Measurements from ENCODE around the gene TAF15. TPM values are rescaled to one million over a fixed set of nuclear protein-coding genes. Genes with fewer than 3 reads are reported as not detected.

TAF15 gene
- total RNA-seq, result 48.1 TPM

DNA sequence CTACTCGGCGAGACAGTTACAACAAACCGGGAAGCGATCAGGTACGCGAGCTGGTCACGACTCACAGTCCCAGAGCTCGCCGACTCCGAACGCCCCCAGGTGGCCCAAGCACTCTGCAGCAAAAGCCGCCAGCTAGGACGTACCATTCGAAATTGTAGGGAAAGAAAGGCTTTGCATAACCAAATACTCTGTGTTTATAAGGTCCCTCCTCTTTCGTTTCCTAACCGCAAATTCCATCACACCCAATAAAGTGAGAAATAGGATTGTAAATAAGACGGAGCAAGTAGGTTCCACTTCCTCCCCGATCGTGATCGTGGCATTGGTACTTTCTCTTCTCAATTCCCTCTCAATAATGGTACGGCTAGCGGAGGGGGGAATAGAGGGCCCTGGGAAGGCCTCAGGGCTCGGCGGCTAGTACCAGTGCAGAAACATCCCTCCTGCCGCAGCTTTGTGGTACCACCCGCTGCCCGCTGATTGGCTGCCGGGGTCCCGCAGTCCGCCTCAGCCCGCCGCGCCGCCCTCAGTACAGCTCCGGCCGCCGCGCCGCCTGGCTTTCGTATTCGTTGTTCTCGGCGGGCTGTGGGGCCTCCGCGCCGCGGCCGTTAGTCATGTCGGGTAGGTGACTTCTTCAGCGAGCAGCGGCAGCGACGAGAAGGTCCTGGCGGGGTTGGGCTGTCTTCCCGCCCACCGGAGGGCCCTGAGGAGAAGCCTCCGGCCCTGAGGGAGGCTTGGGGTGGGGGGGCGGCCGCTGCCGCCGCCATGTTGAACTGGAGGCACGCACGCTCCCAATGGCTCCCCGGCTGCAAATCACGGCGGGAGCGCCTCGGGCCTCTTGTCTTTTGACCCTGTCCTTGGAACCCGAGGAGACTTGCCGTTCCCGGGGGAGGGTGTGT is at the start of gene TAF15:
Gene TAF15 (plus strand): TSS at position 523 of the 893 bp plus-strand sequence. CDS start 86 bp downstream, at position 609.
- DNase-seq (ENCODE audit: low spot score in 2 of 2) (peak; percentile 87 to 92), FAIRE-seq (no peak)

DNA sequence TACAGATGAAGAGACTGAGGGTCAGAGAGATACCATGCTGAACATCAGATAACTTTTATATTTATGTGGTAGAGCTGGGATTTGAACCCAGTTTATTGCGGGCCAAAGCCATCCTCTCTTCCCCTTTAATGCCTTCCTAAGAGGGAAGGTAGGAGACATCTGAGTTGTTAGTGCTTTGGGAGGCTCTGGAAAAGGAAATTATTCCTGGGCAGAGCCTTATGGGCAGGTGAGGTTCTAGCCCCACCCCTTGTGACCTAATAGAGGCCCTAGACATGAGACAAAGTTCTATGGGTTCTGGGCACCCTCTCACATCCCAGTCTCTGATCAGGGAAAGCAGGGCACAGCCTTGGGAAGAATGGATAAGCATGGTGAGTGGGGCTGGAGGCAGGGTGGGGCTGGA is 48.7 kb upstream of the TAF15 start, which contains the start of gene C17orf50:
Gene C17orf50 (plus strand): TSS at position 301 of the 400 bp plus-strand sequence. CDS start 55 bp downstream, at position 356.
- DNase-seq (ENCODE audit: low spot score in 2 of 2) (no peak), FAIRE-seq (no peak)

DNA sequence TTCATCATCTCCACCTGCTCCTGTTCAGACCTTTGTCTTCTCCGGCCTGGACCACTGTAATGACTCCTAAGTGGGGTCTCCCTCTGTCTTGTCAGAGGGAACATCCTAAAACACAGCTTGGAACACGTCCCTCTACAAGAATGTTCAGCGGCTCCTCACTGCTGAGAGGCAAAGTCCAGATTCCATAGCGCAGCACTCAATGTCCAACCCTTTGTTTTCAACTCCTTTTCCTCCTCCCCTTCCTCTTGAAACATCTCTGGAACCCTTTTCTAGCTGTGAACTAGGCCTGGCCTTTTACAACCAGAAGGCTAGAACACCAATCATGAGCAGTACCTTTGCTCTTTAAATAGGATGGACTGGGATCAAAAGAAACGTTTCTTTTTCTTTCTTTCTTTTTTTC is 47.7 kb upstream of the TAF15 start:
- DNase-seq (ENCODE audit: low spot score in 2 of 2), result no peak
- no peak for FAIRE-seq

DNA sequence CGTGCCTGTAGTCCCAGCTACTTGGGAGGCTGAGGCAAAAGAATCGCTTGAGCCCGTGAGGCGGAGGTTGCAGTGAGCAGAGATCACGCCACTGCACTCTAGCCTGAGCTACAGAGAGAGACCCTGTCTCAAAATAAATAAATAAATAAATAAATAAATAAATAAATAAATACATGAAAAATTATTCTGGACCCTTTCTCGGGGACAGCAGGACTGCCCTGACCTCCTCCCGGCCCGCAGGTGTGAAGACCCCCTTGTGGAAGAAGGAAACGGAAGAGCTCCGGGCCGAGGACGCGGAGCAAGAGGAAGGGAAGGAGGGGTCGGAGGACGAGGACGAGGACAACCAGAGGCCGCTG is 45.5 kb upstream of the TAF15 start:
- no peak for FAIRE-seq

DNA sequence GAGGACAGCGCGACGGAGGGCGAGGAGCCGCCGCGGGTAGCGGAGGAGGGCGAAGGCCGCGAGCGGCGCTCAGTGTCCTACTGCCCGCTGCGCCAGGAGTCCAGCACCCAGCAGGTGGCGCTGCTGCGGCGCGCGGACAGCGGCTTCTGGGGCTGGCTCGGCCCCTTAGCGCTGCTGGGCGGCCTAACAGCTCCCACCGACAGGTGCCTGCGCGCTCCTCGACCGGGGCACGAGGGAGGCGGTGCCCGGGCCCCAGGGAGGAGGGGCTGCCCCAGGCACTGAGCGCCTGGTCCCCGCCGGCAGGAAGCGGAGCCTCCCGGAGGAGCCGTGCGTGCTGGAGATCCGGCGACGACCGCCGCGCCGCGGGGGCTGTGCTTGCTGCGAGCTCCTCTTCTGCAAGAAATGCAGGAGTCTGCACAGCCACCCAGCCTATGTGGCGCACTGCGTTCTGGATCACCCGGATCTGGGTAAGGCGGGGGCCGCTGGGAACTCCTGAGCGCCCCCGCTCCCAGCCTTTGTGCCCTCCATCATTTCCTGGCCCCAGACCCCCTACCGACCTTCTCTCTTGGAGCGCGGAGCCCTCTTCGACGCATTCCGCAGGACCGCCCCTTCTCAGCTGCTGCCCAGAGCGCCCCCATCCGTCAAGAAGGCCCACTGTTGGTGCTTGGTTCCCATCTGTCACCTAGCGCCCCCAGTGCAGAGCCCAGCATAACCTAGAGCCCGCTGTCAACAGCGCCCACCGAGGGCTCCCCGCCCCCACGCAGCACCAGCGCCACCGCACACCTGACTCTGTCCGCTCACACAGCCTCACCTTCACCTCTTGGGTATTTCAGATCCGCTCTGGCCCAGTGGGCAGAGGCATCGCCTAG is 44.9 kb upstream of the TAF15 start:
- peak; percentile 90 to 95 for DNase-seq (ENCODE audit: low spot score in 2 of 2)
- FAIRE-seq, result no peak

More for the DNA sequence above, 45.5 kb upstream of the TAF15 start:
- no peak for DNase-seq (ENCODE audit: low spot score in 2 of 2)

DNA sequence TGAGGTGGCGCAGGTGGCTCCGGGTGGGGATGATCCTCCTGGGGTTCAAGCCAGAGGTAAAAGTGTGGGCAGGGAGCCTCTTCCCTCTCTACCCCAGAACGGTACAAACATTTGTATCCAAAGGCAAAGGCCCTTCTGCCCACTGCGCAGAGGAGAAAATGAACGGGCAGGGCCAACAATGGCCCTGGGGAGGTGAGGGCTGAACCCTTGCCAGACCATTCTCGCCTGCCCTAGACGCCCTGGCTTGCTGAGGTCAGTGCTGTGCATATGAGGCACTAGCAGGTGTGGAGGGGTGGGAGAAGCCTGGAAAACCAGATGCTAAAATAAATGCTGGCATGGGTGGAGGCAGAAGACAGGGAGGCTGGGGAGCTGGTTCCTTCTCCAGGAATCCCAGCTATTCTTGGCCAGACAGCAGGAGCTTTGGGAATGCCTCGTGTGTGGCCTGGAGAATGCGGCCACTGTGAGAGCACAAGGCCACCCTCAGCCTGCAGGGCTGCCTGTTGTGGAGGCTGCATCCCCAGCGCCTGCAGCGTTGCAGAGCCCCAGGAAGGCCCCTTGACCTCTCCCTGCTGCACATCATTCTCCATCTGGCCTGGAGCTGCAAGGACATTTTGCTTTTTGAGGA is 44.1 kb upstream of the TAF15 start:
- no peak for DNase-seq (ENCODE audit: low spot score in 2 of 2)
- FAIRE-seq, result no peak

DNA sequence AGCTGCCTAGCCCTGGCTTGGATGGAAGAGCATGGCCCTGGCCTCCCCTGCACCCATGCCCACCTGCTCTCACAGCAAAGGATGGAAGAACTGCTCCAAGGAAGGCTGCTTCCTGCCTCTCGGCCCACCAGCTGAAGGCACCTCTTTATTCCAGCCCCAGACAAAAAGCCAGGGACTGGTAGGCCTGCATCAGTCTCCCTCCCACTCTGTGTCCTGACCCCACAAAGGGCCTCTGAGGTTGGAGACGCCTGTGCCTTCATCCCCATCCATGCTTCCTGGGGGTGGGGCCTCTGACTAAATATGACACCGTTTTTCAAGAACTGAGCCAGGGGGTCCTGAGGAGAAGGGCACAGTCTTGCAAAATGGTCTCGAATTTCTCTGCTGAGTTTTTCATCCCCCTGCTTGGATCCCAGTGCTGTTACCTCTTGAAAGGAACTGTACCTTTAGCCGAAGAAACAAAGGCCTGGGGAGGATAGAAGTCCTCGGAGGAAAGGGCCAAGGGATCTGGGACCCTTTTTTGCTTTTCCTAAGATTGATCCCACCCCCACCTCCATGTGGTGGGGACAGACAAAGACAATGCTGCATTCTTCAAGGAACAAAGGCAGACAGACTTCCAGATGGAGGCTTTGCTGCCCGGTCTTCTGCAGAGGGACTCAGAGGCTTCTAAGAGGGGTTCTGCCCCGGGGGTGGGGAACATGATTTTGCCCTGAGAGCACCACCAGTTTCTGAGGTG is 43.4 kb upstream of the TAF15 start:
- DNase-seq (ENCODE audit: low spot score in 2 of 2), result no peak

DNA sequence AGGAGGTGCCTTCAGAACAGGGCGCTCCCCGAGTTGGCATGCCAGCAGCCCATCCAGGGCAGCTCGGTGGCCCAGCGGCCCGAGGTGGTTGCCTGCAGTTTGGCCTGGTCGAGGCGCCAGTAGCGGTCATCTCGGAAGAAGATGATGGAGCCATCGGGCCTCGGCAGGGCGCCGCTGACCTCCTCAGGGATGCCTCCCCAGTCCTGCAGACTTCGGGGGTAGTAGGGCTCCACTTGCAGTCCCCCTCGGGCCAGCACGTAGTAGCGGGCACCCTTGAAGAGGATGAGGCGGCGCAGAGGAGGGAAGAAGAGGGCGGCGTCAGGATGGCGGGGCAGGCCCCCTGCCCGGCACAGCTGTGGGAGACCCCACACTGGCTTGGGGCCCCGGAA is 42.8 kb upstream of the TAF15 start:
- DNase-seq (ENCODE audit: low spot score in 2 of 2), result no peak
- no peak for FAIRE-seq

More for the DNA sequence above, 43.4 kb upstream of the TAF15 start:
- FAIRE-seq, result no peak

DNA sequence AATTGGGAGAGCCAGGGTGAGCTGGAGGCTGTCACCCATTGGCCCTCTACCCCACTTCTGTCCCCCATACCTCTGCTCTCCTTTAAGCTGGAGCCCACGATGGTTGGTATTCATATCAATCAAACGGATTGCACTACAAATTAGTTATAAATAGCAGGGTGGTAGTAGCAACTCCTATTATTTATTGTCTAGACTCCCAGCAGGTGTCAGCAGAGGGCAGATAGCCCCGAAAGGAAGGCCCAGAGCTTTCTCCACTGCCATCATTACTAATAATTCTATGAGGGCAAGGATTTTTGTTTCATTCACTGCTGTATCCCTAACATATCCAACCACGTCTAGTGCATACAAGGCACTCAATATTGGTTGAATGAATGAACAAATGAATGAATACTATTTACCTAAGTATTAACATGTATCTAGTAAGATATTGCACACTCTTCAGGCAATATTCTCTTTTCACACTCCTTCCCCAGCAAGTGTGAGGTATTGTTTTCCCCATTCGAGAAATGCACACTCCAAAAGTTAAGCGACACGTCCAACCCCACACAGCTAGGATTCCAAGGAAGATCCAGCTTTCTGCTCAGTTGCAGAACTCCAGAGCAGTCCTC is 42.3 kb upstream of the TAF15 start:
- DNase-seq (ENCODE audit: low spot score in 2 of 2), result peak; percentile 65 to 72

DNA sequence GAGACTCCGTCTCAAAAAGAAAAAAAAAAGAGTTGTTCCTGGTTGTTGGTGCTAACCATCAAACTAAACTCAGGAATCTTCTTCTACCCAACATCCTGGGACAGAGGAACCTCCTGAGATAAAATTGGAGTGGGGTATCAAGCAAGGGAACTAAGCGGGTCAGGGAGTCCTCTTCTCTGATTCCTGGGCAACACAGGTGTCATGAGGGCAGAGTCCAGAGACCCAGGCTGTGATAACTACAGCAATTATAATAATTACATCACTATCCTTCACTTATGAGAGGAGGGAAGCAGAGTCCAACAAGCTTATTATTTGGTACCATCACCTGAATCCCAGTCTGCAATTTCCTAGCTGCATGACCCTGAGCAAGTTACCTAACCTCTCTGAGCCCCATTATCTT is 40.5 kb upstream of the TAF15 start:
- DNase-seq (ENCODE audit: low spot score in 2 of 2) (no peak), FAIRE-seq (no peak)

More for the DNA sequence above, 42.3 kb upstream of the TAF15 start:
- FAIRE-seq, result no peak

DNA sequence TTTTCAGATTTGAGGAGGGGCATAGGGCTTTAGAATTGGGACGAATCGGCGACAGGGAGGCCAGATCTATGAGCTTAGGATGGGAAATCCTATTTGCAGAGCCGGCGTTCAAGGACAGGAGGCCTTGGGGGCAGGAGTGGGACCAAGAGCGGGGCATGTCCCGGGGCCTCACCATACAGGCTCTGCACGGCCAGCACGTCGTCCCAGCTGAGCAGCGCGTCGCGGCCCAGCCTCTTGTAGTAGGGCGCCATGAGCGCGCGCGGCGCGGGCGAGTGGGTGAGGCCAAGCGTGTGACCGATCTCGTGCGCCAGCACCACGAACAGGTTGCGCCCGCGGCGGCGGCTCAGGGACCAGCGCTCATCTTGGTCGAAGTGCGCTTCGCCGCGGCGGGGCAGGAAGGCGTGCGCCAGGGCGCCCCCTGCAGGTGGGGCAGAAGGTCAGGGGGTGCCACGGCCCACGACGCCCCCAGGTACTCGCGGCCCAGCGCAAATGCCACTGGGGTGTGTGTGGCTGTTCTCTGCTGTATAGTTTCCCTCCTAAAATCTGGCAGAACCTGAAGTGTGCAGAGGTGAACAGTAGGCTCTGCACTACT is 39.3 kb upstream of the TAF15 start:
- DNase-seq (ENCODE audit: low spot score in 2 of 2), result no peak
- FAIRE-seq, result no peak

DNA sequence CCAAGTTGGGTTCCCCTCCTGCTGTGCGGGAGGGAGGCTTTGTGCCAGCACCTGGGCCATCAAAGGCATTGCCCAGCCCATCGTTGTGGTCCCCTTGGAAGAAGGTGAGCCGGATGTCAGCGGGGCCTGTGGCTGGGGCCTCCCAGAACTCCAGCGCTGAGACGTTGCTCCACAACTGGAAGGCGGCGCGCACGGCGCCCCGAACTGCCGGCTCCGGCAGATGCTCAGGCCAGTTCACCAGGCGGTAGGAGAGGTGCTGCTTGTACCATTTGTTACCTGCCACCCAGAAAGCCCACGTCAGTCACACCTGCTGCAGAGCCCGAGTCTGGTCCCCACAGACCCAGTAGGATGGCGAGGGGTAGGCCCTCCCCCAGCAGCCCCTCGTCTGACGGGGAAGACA is 36.2 kb upstream of the TAF15 start:
- FAIRE-seq, result no peak
- no peak for DNase-seq (ENCODE audit: low spot score in 2 of 2)

DNA sequence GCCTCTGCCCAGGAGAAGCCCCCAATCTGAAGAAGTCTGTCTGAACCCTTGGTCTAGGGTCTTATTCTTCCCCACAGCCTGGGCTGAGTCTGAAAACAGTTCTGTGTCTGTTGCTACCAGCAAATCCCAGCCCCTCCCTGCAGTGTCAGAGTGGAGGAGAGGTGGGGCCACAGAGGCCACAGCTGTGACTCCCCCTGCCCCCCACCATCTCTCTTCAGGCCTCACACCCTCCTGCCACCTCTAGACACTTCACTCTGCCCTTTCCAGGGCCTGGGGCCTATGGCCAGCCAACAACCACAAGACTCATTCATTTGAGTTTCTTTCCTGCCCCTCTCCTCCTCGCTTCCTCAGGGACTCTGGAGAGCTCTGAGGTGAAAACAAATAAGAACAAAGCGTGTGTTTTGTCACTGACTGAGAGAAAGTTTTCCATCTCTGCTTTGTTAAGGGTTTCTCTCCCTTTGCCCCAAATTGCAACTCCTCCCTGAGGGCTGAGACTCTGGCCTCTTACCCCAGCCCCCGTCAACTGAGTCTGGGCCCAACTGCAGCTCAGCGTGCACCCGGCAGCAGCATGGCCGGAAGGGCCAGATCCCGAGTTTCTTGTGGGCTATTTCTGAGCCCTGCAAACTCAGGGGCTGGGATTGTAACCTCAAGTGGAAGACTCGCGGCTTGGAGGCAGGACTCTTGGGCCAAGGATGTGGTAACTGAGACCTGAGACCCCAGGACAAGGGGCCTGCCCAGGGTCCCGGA is 35.4 kb upstream of the TAF15 start:
- DNase-seq (ENCODE audit: low spot score in 2 of 2) (no peak), FAIRE-seq (no peak)

DNA sequence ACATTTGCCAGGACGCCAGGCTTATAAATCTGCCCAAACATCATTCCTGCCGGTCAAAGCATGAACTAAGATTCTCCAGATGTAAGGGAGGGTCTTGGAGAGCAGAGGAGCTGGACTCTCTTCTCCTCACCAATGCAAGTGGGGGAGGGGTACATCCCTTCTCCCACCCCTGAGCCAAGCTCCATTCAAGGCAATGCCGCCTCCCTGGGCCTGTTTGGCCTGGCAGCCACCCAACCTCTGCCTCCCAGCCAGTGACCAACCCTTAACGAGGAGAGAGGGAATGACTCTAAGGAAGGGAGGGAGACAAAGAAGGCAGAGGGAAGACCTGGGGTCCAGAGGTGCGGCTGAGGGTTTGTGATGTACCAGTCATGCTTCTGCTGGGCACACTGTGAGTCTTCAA is 34.8 kb upstream of the TAF15 start:
- FAIRE-seq, result no peak
- DNase-seq (ENCODE audit: low spot score in 2 of 2), result no peak

DNA sequence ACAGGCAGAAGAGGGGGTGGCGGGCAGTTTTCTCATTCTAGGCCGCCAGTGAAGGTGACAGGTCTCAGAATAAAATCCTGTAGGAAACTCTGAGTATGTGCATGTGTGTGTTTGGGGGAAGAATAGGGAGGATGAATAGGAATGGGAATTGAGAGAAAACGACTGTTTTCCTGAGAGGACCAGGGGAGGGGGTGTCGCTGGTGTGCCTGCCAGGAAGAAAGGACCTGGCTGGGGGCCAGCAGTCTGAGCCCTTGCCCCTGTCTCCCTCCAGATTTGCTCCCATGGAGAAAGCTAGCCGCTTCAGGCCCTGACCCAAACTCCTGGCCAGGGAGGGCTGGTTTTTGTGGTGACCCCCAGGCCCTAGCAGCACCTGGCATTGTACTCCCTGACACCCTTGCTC is 34.2 kb upstream of the TAF15 start:
- DNase-seq (ENCODE audit: low spot score in 2 of 2), result no peak
- no peak for FAIRE-seq

DNA sequence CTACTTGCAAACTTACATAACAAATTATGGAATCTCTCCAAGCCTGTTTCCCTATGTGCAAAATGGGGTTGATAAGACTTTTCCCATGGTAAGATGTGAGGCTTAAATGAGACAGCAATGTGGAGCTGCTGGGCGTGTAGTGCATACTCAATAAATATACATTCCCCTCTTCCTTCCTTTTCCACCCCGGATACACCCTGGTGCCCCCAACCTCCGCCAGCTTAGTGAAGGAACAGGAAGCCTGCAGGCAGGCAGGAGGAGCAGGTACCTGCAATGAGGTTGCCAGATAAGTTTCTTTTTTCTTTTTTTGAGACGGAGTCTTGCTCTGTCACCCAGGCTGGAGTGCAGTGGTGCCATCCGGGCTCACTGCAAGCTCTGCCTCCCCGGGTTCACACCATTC is 33.7 kb upstream of the TAF15 start:
- DNase-seq (ENCODE audit: low spot score in 2 of 2) (no peak), FAIRE-seq (no peak)

DNA sequence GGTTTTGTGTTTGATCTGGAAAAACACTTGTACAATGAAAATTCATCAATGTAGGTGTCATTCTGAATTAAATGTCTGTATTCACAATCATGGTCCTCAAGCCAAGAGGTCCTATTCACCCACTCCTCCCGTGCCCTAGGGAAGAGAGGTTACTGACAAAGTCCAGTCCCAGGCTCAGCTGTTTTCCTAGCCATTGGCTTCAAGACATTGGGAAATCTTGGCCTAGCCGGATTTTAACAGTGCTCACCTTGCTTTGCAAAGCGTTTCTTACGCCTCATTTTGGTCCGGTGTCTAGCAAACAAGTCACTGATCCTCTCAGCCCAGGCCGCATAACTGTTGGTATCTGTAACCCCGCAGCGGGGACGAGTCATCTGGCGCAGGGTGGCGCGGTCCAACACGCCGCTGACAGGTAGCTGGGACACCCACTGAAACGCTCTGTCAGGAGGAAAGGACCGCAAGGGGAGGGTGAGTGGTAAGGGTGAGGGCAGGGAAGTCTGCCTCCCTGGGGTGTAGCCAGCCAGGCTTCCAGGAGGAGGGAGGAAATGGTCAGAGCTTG is 30.6 kb upstream of the TAF15 start:
- DNase-seq (ENCODE audit: low spot score in 2 of 2) (no peak), FAIRE-seq (no peak)

DNA sequence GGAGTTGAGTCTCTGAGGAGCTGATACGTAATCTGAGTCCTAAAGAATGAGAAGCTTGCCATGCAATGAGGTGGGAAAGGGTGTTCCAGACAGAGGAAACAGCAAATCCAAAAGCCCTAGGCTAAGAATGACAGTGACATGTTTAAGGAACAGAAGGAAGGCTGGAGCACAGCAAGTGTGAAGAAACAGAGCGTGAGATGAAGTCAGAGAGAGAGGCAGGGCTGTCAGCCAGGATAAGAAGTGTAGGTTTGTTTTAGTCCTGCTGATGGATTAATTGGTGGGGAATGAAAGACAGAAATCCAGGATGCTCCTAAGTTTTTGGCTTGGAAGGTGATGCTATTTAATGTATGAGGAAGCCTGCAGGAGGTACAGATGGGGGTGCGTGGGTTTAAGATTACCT is 28.3 kb upstream of the TAF15 start:
- no peak for FAIRE-seq
- DNase-seq (ENCODE audit: low spot score in 2 of 2), result no peak
